ENCODE data around the gene NCF4. TPM values are rescaled to one million over a fixed set of nuclear protein-coding genes. Genes with fewer than 3 reads are reported as not detected.

Gene NCF4
- total and polyA plus RNA-seq, 9 of the 15 experiments (the other 6 are each of a cell fraction or from before 2014, with no cell fraction given), result 0.04 to 0.95 (median 0.33) TPM

- TF ChIP-seq, protein P1, sequence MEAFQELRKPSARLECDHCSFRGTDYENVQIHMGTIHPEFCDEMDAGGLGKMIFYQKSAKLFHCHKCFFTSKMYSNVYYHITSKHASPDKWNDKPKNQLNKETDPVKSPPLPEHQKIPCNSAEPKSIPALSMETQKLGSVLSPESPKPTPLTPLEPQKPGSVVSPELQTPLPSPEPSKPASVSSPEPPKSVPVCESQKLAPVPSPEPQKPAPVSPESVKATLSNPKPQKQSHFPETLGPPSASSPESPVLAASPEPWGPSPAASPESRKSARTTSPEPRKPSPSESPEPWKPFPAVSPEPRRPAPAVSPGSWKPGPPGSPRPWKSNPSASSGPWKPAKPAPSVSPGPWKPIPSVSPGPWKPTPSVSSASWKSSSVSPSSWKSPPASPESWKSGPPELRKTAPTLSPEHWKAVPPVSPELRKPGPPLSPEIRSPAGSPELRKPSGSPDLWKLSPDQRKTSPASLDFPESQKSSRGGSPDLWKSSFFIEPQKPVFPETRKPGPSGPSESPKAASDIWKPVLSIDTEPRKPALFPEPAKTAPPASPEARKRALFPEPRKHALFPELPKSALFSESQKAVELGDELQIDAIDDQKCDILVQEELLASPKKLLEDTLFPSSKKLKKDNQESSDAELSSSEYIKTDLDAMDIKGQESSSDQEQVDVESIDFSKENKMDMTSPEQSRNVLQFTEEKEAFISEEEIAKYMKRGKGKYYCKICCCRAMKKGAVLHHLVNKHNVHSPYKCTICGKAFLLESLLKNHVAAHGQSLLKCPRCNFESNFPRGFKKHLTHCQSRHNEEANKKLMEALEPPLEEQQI (IDR thresholded peaks at IDR 0.05), result no peak
Observed at GRCh38 chr22:36814801-36815200, 46.0 kb upstream of the NCF4 start (continued).

DNA sequence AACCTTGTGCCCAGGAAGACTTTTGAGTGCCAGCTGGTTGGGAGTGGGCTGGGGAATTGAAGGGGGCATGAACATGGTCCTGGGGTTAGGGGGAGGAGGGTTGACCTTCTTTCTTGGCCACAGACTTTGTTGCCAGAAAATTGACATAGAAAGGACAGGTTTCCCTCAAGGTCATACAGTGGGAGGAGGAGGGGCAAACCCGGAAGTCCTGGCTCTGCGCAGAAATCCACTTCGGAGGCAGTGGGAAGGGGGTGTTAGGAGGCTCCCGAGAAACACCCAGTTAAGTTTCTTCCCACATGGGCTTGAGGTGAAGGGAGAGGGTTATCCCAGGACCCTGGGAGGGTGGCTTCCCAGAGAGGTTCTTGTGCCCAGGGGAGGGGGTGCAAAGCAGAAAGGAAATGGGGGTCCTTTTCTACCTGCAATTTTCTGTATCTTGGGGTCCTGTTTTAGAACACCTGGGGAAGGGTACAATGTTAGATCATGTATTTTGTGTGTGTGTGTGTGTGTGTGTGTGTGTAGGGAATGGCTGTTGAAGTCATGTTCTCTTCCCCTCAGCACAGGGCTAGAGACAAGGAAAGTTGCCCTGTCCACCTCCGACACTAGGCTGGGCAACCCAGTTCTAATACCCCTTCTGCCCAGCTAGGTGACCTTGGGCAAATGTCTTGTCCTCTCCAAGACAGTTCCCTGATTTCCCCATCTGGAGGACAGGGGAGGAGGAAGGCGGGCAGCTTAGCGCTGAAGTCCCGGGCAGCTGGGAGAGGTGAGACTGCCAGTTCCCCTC is 45.1 kb upstream of the NCF4 start:
- 20% methylated on average over 4 of the region's 8 CpGs for WGBS (ENCODE audit: insufficient coverage, low coverage, missing lambda C conversion rate)
- CTCF ChIA-PET (ENCODE audit: low intra/inter-chr PET ratio), result interaction anchor here (0.5 kb wide), 1 partner anchor 28 kb away, joined by 3 read pairs; no protein-coding TSS in a partner anchor
- no peak for TF ChIP-seq NR2C1 (IDR thresholded peaks at IDR 0.05)
- TF ChIP-seq NR2C1 (tag; IDR thresholded peaks at IDR 0.05), result no peak
- no peak for TF ChIP-seq HDAC1 (IDR thresholded peaks at IDR 0.05)
- TF ChIP-seq ZNF740 (CRISPR knock-in tag; IDR thresholded peaks at IDR 0.05), result no peak
- no peak for TF ChIP-seq ZNF740 (tag; IDR thresholded peaks at IDR 0.05)
- TF ChIP-seq ZNF311 (CRISPR knock-in tag; IDR thresholded peaks at IDR 0.05), result no peak

More for the DNA sequence above, 45.1 kb upstream of the NCF4 start:
- Histone ChIP-seq H3K4me3 (no peak overlapping the region), H3K79me2 (ENCODE audit: control insufficient read depth, insufficient read depth, low read length) (no peaks in the 10 kb centered on the region), H3K9me3 (replicated peaks; ENCODE audit: control insufficient read depth, insufficient read depth, low read depth, low read length) (no peaks in the 10 kb centered on the region), H3K27ac (ENCODE audit: extremely low read depth, low read depth, low read length) (no peak overlapping the region), H3K4me2 (ENCODE audit: insufficient read depth, low read length) (no peak overlapping the region), H4K20me1 (replicated peaks; ENCODE audit: control insufficient read depth, insufficient read depth, low read length) (peaks cover 6% of the 10 kb centered on the region; the same call in 1 of the 2 replicates), H3K36me3 (ENCODE audit: control insufficient read depth, insufficient read depth, low read length) (no peaks in the 10 kb centered on the region), H2AFZ (ENCODE audit: low read depth, low read length) (no peak overlapping the region), H3K4me1 (replicated peaks in 1 of 2; ENCODE audit: control insufficient read depth in 2 of 2, insufficient read depth in 2 of 2, low read length in 2 of 2) (peaks cover 0 to 12% of the 10 kb centered on the region in 2 experiments; a peak in 2 of 5 replicates), H3K27me3 (ENCODE audit: control insufficient read depth in 2 of 2, insufficient read depth in 2 of 2, low read length in 2 of 2) (peaks cover 5 to 50% of the 10 kb centered on the region in 2 experiments; a peak in 3 of 5 replicates), H3K9ac (ENCODE audit: insufficient read depth in 1 of 2, low read depth in 2 of 2, low read length in 2 of 2) (no peak overlapping the region), H3K9me1 (ENCODE audit: control insufficient read depth, insufficient read depth, low read length) (no peaks in the 10 kb centered on the region)
- POLR2A ChIA-PET, result no interaction called here
- FAIRE-seq, result no peak
- no peak for DNase-seq (ENCODE audit: extremely low read depth in 1 of 4, low spot score in 3 of 4)
- no peak for ATAC-seq
- no TSS peak for BruUV-seq (replicated peaks)
- in situ Hi-C loops (cut with MboI) (no loop called here), intact Hi-C loops (cut with micrococcal nuclease) (no loop called here)

Data from K562 (cell line).